OCI-LY1 (cell line): ENCODE measurements around the gene HLA-A.

Experiments
- H2AFZ ChIP-seq: fragments of 200-600 bp; sonication (generic), shearing (Covaris generic); 2 replicates; pipeline ENCODE4 v1.6.0; 2014; ENCODE audit warnings: antibody characterized with exemption, mild to moderate bottlenecking, low read length
- H3F3A ChIP-seq: fragments of 200-600 bp; sonication (generic), shearing (Covaris generic); 2 replicates; pipeline ENCODE4 v1.6.0; 2014; ENCODE audit warnings: mild to moderate bottlenecking, antibody characterized with exemption, low read length, moderate library complexity; ENCODE audit not compliant: insufficient read depth
- H3K27ac ChIP-seq: fragments of 200-600 bp; sonication (generic); 2 replicates; pipeline ENCODE4 v1.5.1; 2014; ENCODE audit warnings: low read length, mixed run types, mild to moderate bottlenecking, low read depth; ENCODE audit not compliant: poor library complexity, severe bottlenecking
- H3K27me3 ChIP-seq: fragments of 200-600 bp; sonication (generic); 2 replicates; pipeline ENCODE4 v1.6.0; 2014; ENCODE audit warnings: antibody characterized with exemption, mild to moderate bottlenecking, low read length, moderate library complexity; ENCODE audit not compliant: insufficient read depth
- H3K36me3 ChIP-seq: fragments of 200-600 bp; sonication (generic); 2 replicates; pipeline ENCODE4 v1.6.1; 2014; ENCODE audit warnings: mild to moderate bottlenecking, antibody characterized with exemption, low read length, moderate library complexity, mixed read lengths; ENCODE audit not compliant: insufficient read depth
- H3K4me1 ChIP-seq: fragments of 200-600 bp; sonication (generic); 2 replicates; pipeline ENCODE4 v1.5.1; 2014; ENCODE audit warnings: mild to moderate bottlenecking, low read length, moderate library complexity; ENCODE audit not compliant: insufficient read depth, severe bottlenecking
- H3K4me2 ChIP-seq: fragments of 200-600 bp; sonication (generic), shearing (Covaris generic); 2 replicates; pipeline ENCODE4 v1.6.1; 2014; ENCODE audit warnings: low read length
- H3K4me3 ChIP-seq: fragments of 200-600 bp; sonication (generic); 2 replicates; pipeline ENCODE4 v1.5.1; 2014; ENCODE audit warnings: low read length, low read depth, mild to moderate bottlenecking, mixed read lengths; ENCODE audit not compliant: poor library complexity, severe bottlenecking
- H3K79me2 ChIP-seq: fragments of 200-600 bp; shearing (Covaris generic); 2 replicates; pipeline ENCODE4 v1.6.1; 2016; ENCODE audit warnings: mixed run types, low read length, mixed read lengths; ENCODE audit not compliant: insufficient read depth
- H3K9ac ChIP-seq: fragments of 200-600 bp; sonication (generic), shearing (Covaris generic); 2 replicates; pipeline ENCODE4 v1.6.1; 2014; ENCODE audit warnings: mild to moderate bottlenecking, low read length, mixed read lengths
- H3K9me2 ChIP-seq: fragments of 200-600 bp; sonication (generic), shearing (Covaris generic); 2 replicates; pipeline ENCODE4 v1.6.1; 2014; ENCODE audit warnings: low read depth, mild to moderate bottlenecking, low read length, mixed read lengths
- H3K9me3 ChIP-seq: fragments of 200-600 bp; shearing (Covaris generic); 2 replicates; pipeline ENCODE4 v1.6.1; 2014; ENCODE audit warnings: low read length, mixed read lengths
- H4K20me1 ChIP-seq: fragments of 200-600 bp; sonication (generic), shearing (Covaris generic); 2 replicates; pipeline ENCODE4 v1.6.0; 2016; ENCODE audit warnings: mild to moderate bottlenecking, low read length; ENCODE audit not compliant: insufficient read depth
- EZH2 ChIP-seq: fragments of 200-600 bp; sonication (generic), shearing (Covaris generic); IDR thresholded peaks from 2 replicates; pipeline ENCODE4 v1.8.0; 2017; ENCODE audit warnings: borderline replicate concordance, mixed run types, mild to moderate bottlenecking, antibody characterized with exemption, low read length, moderate library complexity, mixed read lengths
- TF ChIP-seq, protein P1 (sequence below): fragments of 200-600 bp; sonication (generic), shearing (Covaris generic); IDR thresholded peaks from 2 replicates; pipeline ENCODE4 v1.5.1; 2017; ENCODE audit warnings: mild to moderate bottlenecking, antibody characterized with exemption, low read length, moderate library complexity, mixed read lengths

The HLA-A gene

DNA sequence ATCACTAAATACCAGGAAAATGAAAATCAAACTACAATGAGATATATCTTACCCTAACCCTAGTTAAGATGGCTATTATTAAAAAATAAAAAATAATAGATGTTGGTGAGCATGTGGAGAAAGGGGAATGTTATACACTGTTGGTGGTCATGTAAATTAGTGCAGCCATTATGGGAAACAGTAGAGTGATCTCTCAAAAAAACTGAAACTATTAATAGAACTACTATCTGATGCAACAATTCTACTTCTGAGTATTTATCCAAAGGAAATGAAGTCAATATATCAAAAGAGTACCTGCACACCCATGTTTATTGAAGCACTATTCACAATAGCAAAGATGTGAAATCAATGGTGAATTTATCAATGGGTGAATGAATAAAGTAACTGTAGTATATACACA lies 48.6 kb downstream of the HLA-A start:
- Histone ChIP-seq H3K27ac (no peak overlapping the region), H3K4me1 (no peaks in the 10 kb centered on the region), H3K27me3 (no peaks in the 10 kb centered on the region), H3K9me2 (no peaks in the 10 kb centered on the region), H3K4me2 (no peak overlapping the region), H3K36me3 (no peaks in the 10 kb centered on the region), H2AFZ (no peak overlapping the region), H3K9ac (no peak overlapping the region), H3K9me3 (no peaks in the 10 kb centered on the region), H3K79me2 (no peaks in the 10 kb centered on the region), H3K4me3 (no peak overlapping the region), H4K20me1 (no peaks in the 10 kb centered on the region), H3F3A (no peaks in the 10 kb centered on the region)
- no peak for TF ChIP-seq EZH2
- TF ChIP-seq, protein P1, sequence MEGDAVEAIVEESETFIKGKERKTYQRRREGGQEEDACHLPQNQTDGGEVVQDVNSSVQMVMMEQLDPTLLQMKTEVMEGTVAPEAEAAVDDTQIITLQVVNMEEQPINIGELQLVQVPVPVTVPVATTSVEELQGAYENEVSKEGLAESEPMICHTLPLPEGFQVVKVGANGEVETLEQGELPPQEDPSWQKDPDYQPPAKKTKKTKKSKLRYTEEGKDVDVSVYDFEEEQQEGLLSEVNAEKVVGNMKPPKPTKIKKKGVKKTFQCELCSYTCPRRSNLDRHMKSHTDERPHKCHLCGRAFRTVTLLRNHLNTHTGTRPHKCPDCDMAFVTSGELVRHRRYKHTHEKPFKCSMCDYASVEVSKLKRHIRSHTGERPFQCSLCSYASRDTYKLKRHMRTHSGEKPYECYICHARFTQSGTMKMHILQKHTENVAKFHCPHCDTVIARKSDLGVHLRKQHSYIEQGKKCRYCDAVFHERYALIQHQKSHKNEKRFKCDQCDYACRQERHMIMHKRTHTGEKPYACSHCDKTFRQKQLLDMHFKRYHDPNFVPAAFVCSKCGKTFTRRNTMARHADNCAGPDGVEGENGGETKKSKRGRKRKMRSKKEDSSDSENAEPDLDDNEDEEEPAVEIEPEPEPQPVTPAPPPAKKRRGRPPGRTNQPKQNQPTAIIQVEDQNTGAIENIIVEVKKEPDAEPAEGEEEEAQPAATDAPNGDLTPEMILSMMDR, result no peak

DNA sequence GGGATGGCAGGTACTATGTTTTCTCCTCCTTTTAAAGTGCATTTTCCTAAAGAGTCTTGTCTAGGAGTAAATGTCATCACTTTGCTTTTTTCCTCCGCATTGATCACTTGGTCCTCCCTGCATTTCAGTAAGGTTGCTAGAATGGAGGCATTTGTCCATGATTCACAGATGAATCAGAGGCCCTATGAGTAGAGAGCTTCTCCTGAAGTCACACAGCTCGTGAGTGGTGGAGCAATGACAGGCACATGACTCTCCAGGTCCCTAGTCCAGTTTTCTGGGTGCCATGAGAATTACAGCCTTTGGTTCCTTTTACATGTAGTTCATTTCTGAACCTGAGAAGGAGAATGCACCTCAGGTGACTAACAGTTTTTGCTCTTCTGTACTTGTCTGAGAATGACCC lies 50.5 kb downstream of the HLA-A start:
- no peaks in the 10 kb centered on the region for H3F3A ChIP-seq
- H3K4me2 ChIP-seq, result no peak overlapping the region
- no peak for TF ChIP-seq EZH2
- TF ChIP-seq, protein P1, result no peak

DNA sequence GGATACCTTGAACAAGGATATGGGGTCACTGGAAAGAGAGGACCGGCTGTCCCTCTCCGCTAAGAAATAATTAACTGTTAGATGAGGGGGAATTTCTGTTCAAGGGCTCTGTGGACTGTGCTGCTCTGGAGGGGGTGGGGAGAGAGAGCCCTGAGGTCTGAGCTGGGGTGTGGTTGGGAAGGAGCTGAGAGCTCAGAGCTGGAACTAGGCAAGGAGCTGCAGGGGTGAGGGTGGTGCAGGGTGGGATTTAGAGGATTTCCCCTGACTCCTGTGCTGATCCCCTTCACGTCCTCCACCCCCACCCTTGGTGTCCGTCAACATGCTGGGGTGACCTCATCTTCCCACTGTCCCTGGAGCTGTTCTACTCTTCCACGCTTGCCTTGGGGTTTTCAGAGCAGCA lies 52.5 kb downstream of the HLA-A start:
- no peak overlapping the region for H2AFZ ChIP-seq
- no peaks in the 10 kb centered on the region for H4K20me1 ChIP-seq
- H3K4me2 ChIP-seq, result no peak overlapping the region
- H3K4me1 ChIP-seq, result no peaks in the 10 kb centered on the region
- H3K79me2 ChIP-seq, result no peaks in the 10 kb centered on the region
- H3K9me3 ChIP-seq, result no peaks in the 10 kb centered on the region
- H3K27ac ChIP-seq, result no peak overlapping the region
- H3K9me2 ChIP-seq, result no peaks in the 10 kb centered on the region
- no peaks in the 10 kb centered on the region for H3F3A ChIP-seq
- no peak overlapping the region for H3K4me3 ChIP-seq
- H3K36me3 ChIP-seq, result no peaks in the 10 kb centered on the region
- TF ChIP-seq, protein P1, result no peak
- no peak for TF ChIP-seq EZH2
- no peak overlapping the region for H3K9ac ChIP-seq
- no peaks in the 10 kb centered on the region for H3K27me3 ChIP-seq

More for the DNA sequence above, 50.5 kb downstream of the HLA-A start:
- H3K79me2 ChIP-seq, result no peaks in the 10 kb centered on the region
- H3K27me3 ChIP-seq, result no peaks in the 10 kb centered on the region
- H3K27ac ChIP-seq, result no peak overlapping the region
- no peaks in the 10 kb centered on the region for H4K20me1 ChIP-seq
- no peak overlapping the region for H2AFZ ChIP-seq
- no peaks in the 10 kb centered on the region for H3K9me3 ChIP-seq
- H3K9me2 ChIP-seq, result no peaks in the 10 kb centered on the region
- H3K4me1 ChIP-seq, result no peaks in the 10 kb centered on the region
- no peak overlapping the region for H3K4me3 ChIP-seq
- H3K9ac ChIP-seq, result no peak overlapping the region
- no peaks in the 10 kb centered on the region for H3K36me3 ChIP-seq
